ENCODE data around the gene PDE4D.

- TF ChIP-seq CTCF (IDR thresholded peaks at IDR 0.05) (no peak), POLR2A (IDR thresholded peaks at IDR 0.05) (no peak)
Measured at GRCh38 chr5:59792983-59793585, 100.4 kb downstream of the PDE4D start.

Data from right lobe of liver (tissue), 4 donors.